Ectodermal cell (in vitro differentiated cells): ENCODE results near the gene CEP95.

Experiments used
- H3K27ac ChIP-seq: 2 replicates; pipeline ENCODE4 v1.7.0; 2013; ENCODE audit warnings: mild to moderate bottlenecking, low read depth, low read length; ENCODE audit not compliant: insufficient read depth, poor library complexity, severe bottlenecking
- H3K27me3 ChIP-seq: 2 replicates; pipeline ENCODE4 v1.7.0; 2013; ENCODE audit warnings: mild to moderate bottlenecking, low read length; ENCODE audit not compliant: insufficient read depth, control insufficient read depth, poor library complexity, severe bottlenecking
- H3K36me3 ChIP-seq: one replicate; pipeline ENCODE4 v1.7.0; 2013; ENCODE audit warnings: low read length; ENCODE audit not compliant: control insufficient read depth, insufficient read depth
- H3K4me1 ChIP-seq: one replicate; pipeline ENCODE4 v1.7.0; 2013; ENCODE audit warnings: low read length; ENCODE audit not compliant: control insufficient read depth, insufficient read depth
- H3K4me3 ChIP-seq: 2 replicates; pipeline ENCODE4 v1.7.0; 2013; ENCODE audit warnings: low read depth, low read length, control low read depth; ENCODE audit not compliant: insufficient read depth
- H3K9me3 ChIP-seq: 2 replicates; pipeline ENCODE4 v1.7.0; 2013; ENCODE audit warnings: mild to moderate bottlenecking, low read length, moderate library complexity; ENCODE audit not compliant: control insufficient read depth
- WGBS, 2 experiments: methylation state at CpG; one replicate each; pipeline ENCODE4 v1.1.7; 2013; ENCODE audit warnings: missing lambda C conversion rate in 2 of 2; 5-methylcytosine and 5-hydroxymethylcytosine counted together

The CEP95 gene

GRCh38 chr17:64515419-64515818 is 8.6 kb downstream of the CEP95 start:
- 96 to 99% methylated on average over 2 of the region's 2 CpGs for WGBS, 2 experiments
- no peaks in the 10 kb centered on the region for H3K27me3 ChIP-seq
- peaks cover 45% of the 10 kb centered on the region for H3K36me3 ChIP-seq
- no peaks in the 10 kb centered on the region for H3K9me3 ChIP-seq
- H3K27ac ChIP-seq: no peak overlapping the region
- no peaks in the 10 kb centered on the region for H3K4me1 ChIP-seq
- H3K4me3 ChIP-seq: no peak overlapping the region

GRCh38 chr17:64515829-64516228 is 9.1 kb downstream of the CEP95 start:
- H3K36me3 ChIP-seq: peaks cover 49% of the 10 kb centered on the region
- no peaks in the 10 kb centered on the region for H3K4me1 ChIP-seq
- 94 to 100% methylated on average over 1 of the region's 1 CpG for WGBS, 2 experiments
- H3K27me3 ChIP-seq: no peaks in the 10 kb centered on the region
- no peak overlapping the region for H3K4me3 ChIP-seq
- no peaks in the 10 kb centered on the region for H3K9me3 ChIP-seq
- H3K27ac ChIP-seq: no peak overlapping the region

- Histone ChIP-seq H3K27ac (no peak overlapping the region), H3K27me3 (no peaks in the 10 kb centered on the region), H3K4me1 (no peaks in the 10 kb centered on the region), H3K36me3 (peaks cover 68% of the 10 kb centered on the region), H3K9me3 (no peaks in the 10 kb centered on the region), H3K4me3 (no peak overlapping the region)
- WGBS, 2 experiments: 97 to 98% methylated on average over 6 of the region's 6 CpGs
Observed at GRCh38 chr17:64519601-64520000, 12.8 kb downstream of the CEP95 start.

GRCh38 chr17:64520359-64520758 is 13.6 kb downstream of the CEP95 start:
- H3K27ac ChIP-seq: no peak overlapping the region
- no peaks in the 10 kb centered on the region for H3K27me3 ChIP-seq
- H3K4me3 ChIP-seq: no peak overlapping the region
- peaks cover 69% of the 10 kb centered on the region for H3K36me3 ChIP-seq
- H3K9me3 ChIP-seq: no peaks in the 10 kb centered on the region
- whole genome bisulfite sequencing, 2 experiments: 93 to 95% methylated on average over 6 of the region's 6 CpGs
- no peaks in the 10 kb centered on the region for H3K4me1 ChIP-seq

- 95 to 97% methylated on average over 2 of the region's 2 CpGs for WGBS, 2 experiments
- H3K27me3 ChIP-seq: no peaks in the 10 kb centered on the region
- H3K9me3 ChIP-seq: no peaks in the 10 kb centered on the region
- H3K27ac ChIP-seq: no peak overlapping the region
- peaks cover 72% of the 10 kb centered on the region for H3K36me3 ChIP-seq
- no peaks in the 10 kb centered on the region for H3K4me1 ChIP-seq
- no peak overlapping the region for H3K4me3 ChIP-seq
Observed at GRCh38 chr17:64527914-64528313, 21.1 kb downstream of the CEP95 start.

- no peak overlapping the region for H3K4me3 ChIP-seq
- H3K9me3 ChIP-seq: no peaks in the 10 kb centered on the region
- H3K27me3 ChIP-seq: no peaks in the 10 kb centered on the region
- no peak overlapping the region for H3K27ac ChIP-seq
- no peaks in the 10 kb centered on the region for H3K4me1 ChIP-seq
- H3K36me3 ChIP-seq: peaks cover 73% of the 10 kb centered on the region
- 93 to 98% methylated on average over 4 to 5 of the region's 5 CpGs for WGBS, 2 experiments
Observed at GRCh38 chr17:64529221-64529620, 22.4 kb downstream of the CEP95 start.

GRCh38 chr17:64531955-64532371 is 25.2 kb downstream of the CEP95 start:
- no peak overlapping the region for H3K27ac ChIP-seq
- H3K4me1 ChIP-seq: no peaks in the 10 kb centered on the region
- H3K9me3 ChIP-seq: no peaks in the 10 kb centered on the region
- WGBS, 2 experiments: 95% methylated on average over 5 of the region's 5 CpGs
- H3K36me3 ChIP-seq: peaks cover 70% of the 10 kb centered on the region
- no peak overlapping the region for H3K4me3 ChIP-seq
- no peaks in the 10 kb centered on the region for H3K27me3 ChIP-seq

GRCh38 chr17:64532409-64532808 is 25.6 kb downstream of the CEP95 start:
- Histone ChIP-seq H3K27me3 (no peaks in the 10 kb centered on the region), H3K4me1 (no peaks in the 10 kb centered on the region), H3K4me3 (no peak overlapping the region), H3K9me3 (no peaks in the 10 kb centered on the region), H3K27ac (no peak overlapping the region), H3K36me3 (peaks cover 68% of the 10 kb centered on the region)
- WGBS, 2 experiments: 96% methylated on average over 5 of the region's 5 CpGs

- no peaks in the 10 kb centered on the region for H3K9me3 ChIP-seq
- H3K4me3 ChIP-seq: no peak overlapping the region
- WGBS, 2 experiments: 90 to 94% methylated on average over 2 of the region's 2 CpGs
- no peaks in the 10 kb centered on the region for H3K27me3 ChIP-seq
- no peak overlapping the region for H3K27ac ChIP-seq
- H3K4me1 ChIP-seq: no peaks in the 10 kb centered on the region
- H3K36me3 ChIP-seq: peaks cover 62% of the 10 kb centered on the region
Observed at GRCh38 chr17:64533784-64534183, 27.0 kb downstream of the CEP95 start.

GRCh38 chr17:64534187-64534586 is 27.4 kb downstream of the CEP95 start:
- WGBS, 2 experiments: 93 to 95% methylated on average over 3 of the region's 3 CpGs
- Histone ChIP-seq H3K36me3 (peaks cover 58% of the 10 kb centered on the region), H3K27ac (no peak overlapping the region)

GRCh38 chr17:64535357-64535756 is 28.6 kb downstream of the CEP95 start:
- Histone ChIP-seq H3K27ac (no peak overlapping the region), H3K36me3 (peaks cover 46% of the 10 kb centered on the region)

More at GRCh38 chr17:64534187-64534586, 27.4 kb downstream of the CEP95 start:
- no peaks in the 10 kb centered on the region for H3K27me3 ChIP-seq
- H3K4me1 ChIP-seq: no peaks in the 10 kb centered on the region
- H3K9me3 ChIP-seq: no peaks in the 10 kb centered on the region
- H3K4me3 ChIP-seq: no peak overlapping the region

More at GRCh38 chr17:64535357-64535756, 28.6 kb downstream of the CEP95 start:
- WGBS, 2 experiments: 95 to 96% methylated on average over 6 of the region's 6 CpGs
- no peak overlapping the region for H3K4me3 ChIP-seq
- no peaks in the 10 kb centered on the region for H3K9me3 ChIP-seq
- H3K4me1 ChIP-seq: no peaks in the 10 kb centered on the region
- H3K27me3 ChIP-seq: no peaks in the 10 kb centered on the region
